Esophagus squamous epithelium (tissue), 5 donors: ENCODE results near the gene HOXA4. TPM values are rescaled to one million over a fixed set of nuclear protein-coding genes. Genes with fewer than 3 reads are reported as not detected.

ENCODE experiments used
- DNase-seq: peaks from one replicate; lab custom pipeline; 2025; lab: John Stamatoyannopoulos, UW
- H3K27ac ChIP-seq, 4 donors: fragments of 200-600 bp; sonication (generic); one replicate each; pipeline ENCODE4 v1.5.1; 2016 to 2019; ENCODE audit warnings: mild to moderate bottlenecking in 1 of 4
- H3K27me3 ChIP-seq, 4 donors: fragments of 200-600 bp; sonication (generic); 1 replicate in 3 of 4; 2 replicates in 1 of 4; pipeline versions ENCODE4 v1.5.1 to v1.6.0; 2017 to 2021; ENCODE audit warnings: antibody characterized with exemption in 1 of 4
- H3K36me3 ChIP-seq, 3 donors: fragments of 200-600 bp; sonication (generic); one replicate each; pipeline ENCODE4 v1.5.1; 2016 to 2019
- H3K4me1 ChIP-seq, 3 donors: fragments of 200-600 bp; sonication (generic); one replicate each; pipeline ENCODE4 v1.5.1; 2017 to 2019
- H3K4me3 ChIP-seq, 4 donors: fragments of 200-600 bp; sonication (generic); 1 replicate in 3 of 4; 2 replicates in 1 of 4; pipeline ENCODE4 v1.5.1; 2016 to 2019; ENCODE audit warnings: mild to moderate bottlenecking in 2 of 4, moderate library complexity in 1 of 4
- H3K9me3 ChIP-seq, 3 donors: fragments of 200-600 bp; sonication (generic); one replicate each; pipeline ENCODE4 v1.5.1; 2016 to 2019
- CTCF ChIP-seq, 6 experiments: fragments of 450-650 bp in 4 of 6; fragments of 200-600 bp in 2 of 6; sonication (generic) in 2 of 6; IDR thresholded peaks; one replicate each; pipeline ENCODE4 v1.5.1; 2016 to 2019; ENCODE audit warnings: antibody characterized with exemption in 6 of 6, mild to moderate bottlenecking in 4 of 6, moderate library complexity in 4 of 6
- POLR2A ChIP-seq, 4 donors: fragments of 450-650 bp; IDR thresholded peaks; one replicate each; pipeline ENCODE4 v1.6.1; 2017; ENCODE audit warnings: antibody characterized with exemption in 4 of 4, mild to moderate bottlenecking in 4 of 4, moderate library complexity in 3 of 4
- WGBS, 2 donors: methylation state at CpG; one replicate each; pipeline ENCODE4 v1.1.5; 2018; 5-methylcytosine and 5-hydroxymethylcytosine counted together
- intact Hi-C: fragments of 100-400 bp; cut with DNase I; formaldehyde crosslinking; loops from one replicate; pipeline ENCODE4 v1.15.0; 2022
- total RNA-seq, 4 donors: library from RNA; depleted of rRNA; stranded (reverse); fragments of >200 nt; gene quantifications; one replicate each; pipeline ENCODE4 v1.1.0, GENCODE V29; 2016
- donor health status: DM: yes; HTN: yes; CAD: no.

HOXA4 gene
- total RNA-seq, 4 donors from 2014 or later = 2.9 to 6.7 (median 4.1) TPM

- Histone ChIP-seq H3K27ac (peak overlapping the region; percentile 12 to 99 (median 96)), H3K9me3 (no peaks in the 10 kb centered on the region), H3K4me3 (no peak overlapping the region), H3K36me3 (no peaks in the 10 kb centered on the region), H3K27me3 (no peaks in the 10 kb centered on the region), H3K4me1 (peaks cover 6 to 90% (median 52%) of the 10 kb centered on the region in 3 donors)
- 27 to 31% methylated on average over 3 of the region's 3 CpGs for WGBS, 2 donors
- TF ChIP-seq CTCF (IDR thresholded peaks at IDR 0.05) (no peak), POLR2A (IDR thresholded peaks at IDR 0.05) (no peak)
- intact Hi-C loops = no loop called here
- no peak for DNase-seq
These were observed 3.8 kb downstream of the HOXA4 start for GRCh38 chr7:27126596-27127327.

- H3K4me1 ChIP-seq = peaks cover 6 to 90% (median 49%) of the 10 kb centered on the region in 3 donors
- H3K27ac ChIP-seq = peak overlapping the region; percentile 86 to 99 (median 93)
- H3K36me3 ChIP-seq = no peaks in the 10 kb centered on the region
- no peaks in the 10 kb centered on the region for H3K27me3 ChIP-seq
- intact Hi-C loops = no loop called here
- H3K4me3 ChIP-seq = no peak overlapping the region
- H3K9me3 ChIP-seq = no peaks in the 10 kb centered on the region
- 48 to 50% methylated on average over 5 of the region's 5 CpGs for WGBS, 2 donors
- DNase-seq = no peak
- TF ChIP-seq POLR2A (IDR thresholded peaks at IDR 0.05) = no peak
- TF ChIP-seq CTCF (IDR thresholded peaks at IDR 0.05) = no peak
These were observed 4.6 kb downstream of the HOXA4 start for GRCh38 chr7:27125986-27126394.

GRCh38 chr7:27124902-27125689 is 5.5 kb downstream of the HOXA4 start:
- TF ChIP-seq CTCF (IDR thresholded peaks at IDR 0.05) (no peak), POLR2A (IDR thresholded peaks at IDR 0.05) (no peak)
- Histone ChIP-seq H3K9me3 (no peaks in the 10 kb centered on the region), H3K27ac (peak overlapping the region; percentile 86 to 99 (median 93)), H3K36me3 (no peaks in the 10 kb centered on the region), H3K4me3 (peak overlapping the region in 3 of 4 donors; percentile 49 to 91 (median 51)), H3K27me3 (no peaks in the 10 kb centered on the region), H3K4me1 (peaks cover 10 to 98% (median 56%) of the 10 kb centered on the region in 3 donors)
- no peak for DNase-seq
- WGBS, 2 donors = 69 to 73% methylated on average over 4 to 6 of the region's 8 CpGs
- intact Hi-C loops = no loop called here

- H3K27ac ChIP-seq = peak overlapping the region; percentile 86 to 99 (median 93)
- no peak for DNase-seq
- H3K4me3 ChIP-seq = peak overlapping the region; percentile 31 to 91 (median 50)
- no peaks in the 10 kb centered on the region for H3K9me3 ChIP-seq
- H3K4me1 ChIP-seq = peaks cover 17 to 100% (median 63%) of the 10 kb centered on the region in 3 donors
- no peaks in the 10 kb centered on the region for H3K27me3 ChIP-seq
- intact Hi-C loops = no loop called here
- no peaks in the 10 kb centered on the region for H3K36me3 ChIP-seq
- no peak for TF ChIP-seq CTCF (IDR thresholded peaks at IDR 0.05)
- TF ChIP-seq POLR2A (IDR thresholded peaks at IDR 0.05) = no peak
- WGBS, 2 donors = 47 to 52% methylated on average over 23 to 28 of the region's 43 CpGs
These were observed 6.3 kb downstream of the HOXA4 start for GRCh38 chr7:27124096-27124901.
